Naive B cell (primary cell): Measurements from ENCODE around the gene DNAJC27. TPM values are rescaled to one million over a fixed set of nuclear protein-coding genes. Genes with fewer than 3 reads are reported as not detected.

ENCODE experiments used
- ATAC-seq, 2 donors: fragments of 150-1000 bp; cut with Tn5 transposase; 2 replicates each; pipeline ENCODE4 v1.10.0; 2021; ENCODE audit warnings: low read depth in 2 of 2, mild to moderate bottlenecking in 2 of 2, moderate library complexity in 2 of 2
- DNase-seq: peaks from one replicate; pipeline ENCODE4 v3.0.0; 2022
- H3K27ac Mint-ChIP-seq, 6 donors: one replicate each; pipeline ENCODE4 v1.8.0; 2020 to 2022; ENCODE audit warnings: mild to moderate bottlenecking in 6 of 6, mixed read lengths in 6 of 6, moderate library complexity in 5 of 6, inconsistent platforms in 2 of 6
- H3K27me3 Mint-ChIP-seq, 3 donors: one replicate each; pipeline ENCODE4 v1.8.0; 2021 to 2022; ENCODE audit warnings: mixed read lengths in 3 of 3, mild to moderate bottlenecking in 1 of 3
- H3K36me3 Mint-ChIP-seq, 2 donors: one replicate each; pipeline ENCODE4 v1.8.0; 2020 to 2022; ENCODE audit warnings: mixed read lengths in 2 of 2, inconsistent platforms in 1 of 2, mild to moderate bottlenecking in 1 of 2
- H3K4me1 Mint-ChIP-seq, 3 donors: one replicate each; pipeline ENCODE4 v1.8.0; 2020 to 2022; ENCODE audit warnings: mixed read lengths in 3 of 3, inconsistent platforms in 1 of 3, mild to moderate bottlenecking in 1 of 3, moderate library complexity in 1 of 3
- H3K4me3 Mint-ChIP-seq, 8 donors: one replicate each; pipeline ENCODE4 v1.8.0; 2020 to 2022; ENCODE audit warnings: mild to moderate bottlenecking in 8 of 8, mixed read lengths in 8 of 8, moderate library complexity in 8 of 8, inconsistent platforms in 2 of 8
- H3K9me3 Mint-ChIP-seq, 7 donors: one replicate each; pipeline ENCODE4 v1.8.0; 2020 to 2022; ENCODE audit warnings: mixed read lengths in 7 of 7, mild to moderate bottlenecking in 5 of 7, inconsistent platforms in 2 of 7, moderate library complexity in 1 of 7
- polyA plus RNA-seq, 6 donors: library from polyadenylated mRNA; unstranded; fragments of 300-500 nt; fragmentation: Illumina TruSeq; gene quantifications; one replicate each; pipeline ENCODE4 v1.2.3, GENCODE V29; 2021; ENCODE audit warnings: low read depth in 6 of 6

The DNAJC27 gene
- polyA plus RNA-seq, 6 donors from 2014 or later = 5.0 to 8.0 (median 5.3) TPM; not detected in 1

DNA sequence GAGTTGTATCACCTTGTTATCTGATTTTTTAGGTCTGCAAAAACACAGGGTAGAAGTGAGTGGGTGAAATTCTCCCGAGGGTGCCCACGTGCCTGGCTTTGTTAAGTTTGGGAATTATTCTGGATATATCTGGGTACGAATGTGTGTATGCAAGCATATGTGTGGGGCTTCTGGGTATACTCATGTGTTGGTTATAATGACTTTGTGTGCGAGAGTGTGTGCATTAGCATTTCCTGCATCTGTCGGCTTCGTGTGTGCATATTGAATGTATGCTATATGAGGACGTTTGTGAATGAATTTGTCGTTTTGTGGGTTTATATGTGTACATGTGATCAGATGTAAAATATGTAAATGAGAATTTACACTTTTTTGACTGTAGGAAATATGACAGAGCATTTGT lies 13.8 kb upstream of the DNAJC27 start:
- ATAC-seq (no peak), DNase-seq (no peak)
- no peaks in the 10 kb centered on the region for H3K4me1 Mint-ChIP-seq
- no peak overlapping the region for H3K27ac Mint-ChIP-seq
- H3K9me3 Mint-ChIP-seq = peaks cover 0 to 4% (median 0%) of the 10 kb centered on the region in 7 donors
- H3K4me3 Mint-ChIP-seq = no peak overlapping the region
- H3K36me3 Mint-ChIP-seq = no peaks in the 10 kb centered on the region
- H3K27me3 Mint-ChIP-seq = peaks cover 0 to 8% (median 0%) of the 10 kb centered on the region in 3 donors

GRCh38 chr2:24984912-24985311 lies 13.2 kb upstream of the DNAJC27 start:
- Mint-ChIP-seq H3K9me3 (no peaks in the 10 kb centered on the region), H3K4me3 (no peak overlapping the region), H3K27me3 (peaks cover 0 to 8% (median 0%) of the 10 kb centered on the region in 3 donors), H3K36me3 (no peaks in the 10 kb centered on the region), H3K4me1 (no peaks in the 10 kb centered on the region), H3K27ac (no peak overlapping the region)
- ATAC-seq (no peak), DNase-seq (no peak)

- ATAC-seq (no peak), DNase-seq (no peak)
- H3K4me3 Mint-ChIP-seq = no peak overlapping the region
- no peaks in the 10 kb centered on the region for H3K9me3 Mint-ChIP-seq
- peak overlapping the region in 2 of 6 donors; percentile 22 to 44 for H3K27ac Mint-ChIP-seq
- H3K4me1 Mint-ChIP-seq = no peaks in the 10 kb centered on the region
- peaks cover 0 to 8% (median 0%) of the 10 kb centered on the region in 3 donors for H3K27me3 Mint-ChIP-seq
- H3K36me3 Mint-ChIP-seq = no peaks in the 10 kb centered on the region
Observed at GRCh38 chr2:24981411-24982136, 9.8 kb upstream of the DNAJC27 start.

- Mint-ChIP-seq H3K4me3 (no peak overlapping the region), H3K27ac (no peak overlapping the region), H3K4me1 (peaks cover 0 to 5% (median 0%) of the 10 kb centered on the region in 3 donors), H3K27me3 (no peaks in the 10 kb centered on the region), H3K9me3 (no peaks in the 10 kb centered on the region), H3K36me3 (no peaks in the 10 kb centered on the region)
- ATAC-seq = no peak
- DNase-seq = no peak
Observed at GRCh38 chr2:24978661-24979060, 6.9 kb upstream of the DNAJC27 start.

DNA sequence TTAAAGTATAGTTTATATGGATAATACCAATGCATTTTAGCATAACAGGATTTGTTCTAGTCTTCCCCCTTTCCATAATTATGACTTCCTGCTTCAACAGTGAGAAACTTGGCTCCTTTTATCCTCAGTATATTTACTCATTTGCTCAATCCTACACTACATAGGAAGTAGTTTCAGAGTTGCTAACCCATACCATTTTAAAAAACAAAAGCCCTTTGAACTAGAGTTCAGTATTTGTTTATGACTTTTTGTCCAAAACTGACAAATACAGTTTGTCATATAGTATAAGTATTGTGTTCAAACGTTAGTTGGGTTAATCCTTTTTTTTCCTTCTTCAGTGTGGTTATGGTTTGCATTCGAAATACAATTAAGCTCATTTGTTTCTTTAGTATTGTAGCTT lies 5.9 kb upstream of the DNAJC27 start:
- Mint-ChIP-seq H3K27me3 (no peaks in the 10 kb centered on the region), H3K36me3 (no peaks in the 10 kb centered on the region), H3K4me1 (peaks cover under 1 to 12% (median 2%) of the 10 kb centered on the region in 3 donors), H3K9me3 (no peaks in the 10 kb centered on the region), H3K4me3 (no peak overlapping the region), H3K27ac (no peak overlapping the region)
- DNase-seq (no peak), ATAC-seq (no peak)

GRCh38 chr2:24973812-24974211 lies 2.1 kb upstream of the DNAJC27 start:
- H3K4me1 Mint-ChIP-seq = peaks cover 16 to 27% (median 17%) of the 10 kb centered on the region in 3 donors
- no peak for ATAC-seq
- no peaks in the 10 kb centered on the region for H3K27me3 Mint-ChIP-seq
- peak overlapping the region in 1 of 6 donors; percentile 60 for H3K27ac Mint-ChIP-seq
- peak overlapping the region in 1 of 8 donors; percentile 36 for H3K4me3 Mint-ChIP-seq
- no peak for DNase-seq
- no peaks in the 10 kb centered on the region for H3K9me3 Mint-ChIP-seq
- H3K36me3 Mint-ChIP-seq = no peaks in the 10 kb centered on the region

DNA sequence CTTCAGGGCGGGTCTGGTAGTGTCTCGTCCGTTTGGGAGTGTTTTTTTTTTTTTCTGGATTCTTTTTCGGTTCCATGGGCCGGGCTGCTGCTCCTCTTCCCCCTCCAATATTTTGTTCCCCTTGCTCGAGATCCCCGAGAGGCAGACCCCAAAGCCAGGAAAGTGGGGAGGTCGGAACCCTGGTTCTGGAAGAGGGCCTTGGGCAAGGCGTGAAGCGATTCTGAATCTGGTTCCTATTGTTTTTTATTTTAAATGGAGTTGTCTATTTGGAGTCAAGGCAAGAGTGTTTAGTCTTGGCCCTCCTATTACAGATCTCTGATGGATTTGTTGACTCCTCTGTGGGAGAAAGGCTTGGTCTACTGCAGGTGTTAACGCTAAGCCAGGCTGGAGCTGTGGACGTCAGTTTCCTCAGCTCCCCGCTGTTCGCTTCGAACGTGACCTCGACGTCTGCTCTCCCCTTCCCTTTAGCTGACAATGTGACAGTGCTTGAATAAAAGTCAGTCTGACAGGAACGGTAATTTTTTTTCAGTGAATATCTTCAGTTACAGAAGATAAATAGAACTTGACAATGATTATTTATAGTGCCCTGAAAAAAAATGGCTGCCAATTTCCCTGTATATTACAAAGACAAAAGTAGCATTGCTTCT lies 683 bp upstream of the DNAJC27 start:
- Mint-ChIP-seq H3K4me1 (peaks cover 16 to 27% (median 17%) of the 10 kb centered on the region in 3 donors), H3K36me3 (no peaks in the 10 kb centered on the region), H3K4me3 (peak overlapping the region; percentile 89 to 100 (median 98)), H3K27ac (peak overlapping the region; percentile 99 to 100 (median 100)), H3K9me3 (no peaks in the 10 kb centered on the region), H3K27me3 (no peaks in the 10 kb centered on the region)
- DNase-seq = peak; percentile 63
- ATAC-seq = peak; percentile 5 to 7

- no peak for ATAC-seq
- Mint-ChIP-seq H3K4me1 (peaks cover 16 to 27% (median 17%) of the 10 kb centered on the region in 3 donors), H3K9me3 (no peaks in the 10 kb centered on the region), H3K4me3 (peak overlapping the region; percentile 89 to 100 (median 98)), H3K27ac (peak overlapping the region; percentile 99 to 100 (median 100)), H3K27me3 (no peaks in the 10 kb centered on the region), H3K36me3 (peaks cover 0 to 1% of the 10 kb centered on the region in 2 donors)
- no peak for DNase-seq
Observed at GRCh38 chr2:24971286-24971535, 544 bp downstream of the DNAJC27 start.

DNA sequence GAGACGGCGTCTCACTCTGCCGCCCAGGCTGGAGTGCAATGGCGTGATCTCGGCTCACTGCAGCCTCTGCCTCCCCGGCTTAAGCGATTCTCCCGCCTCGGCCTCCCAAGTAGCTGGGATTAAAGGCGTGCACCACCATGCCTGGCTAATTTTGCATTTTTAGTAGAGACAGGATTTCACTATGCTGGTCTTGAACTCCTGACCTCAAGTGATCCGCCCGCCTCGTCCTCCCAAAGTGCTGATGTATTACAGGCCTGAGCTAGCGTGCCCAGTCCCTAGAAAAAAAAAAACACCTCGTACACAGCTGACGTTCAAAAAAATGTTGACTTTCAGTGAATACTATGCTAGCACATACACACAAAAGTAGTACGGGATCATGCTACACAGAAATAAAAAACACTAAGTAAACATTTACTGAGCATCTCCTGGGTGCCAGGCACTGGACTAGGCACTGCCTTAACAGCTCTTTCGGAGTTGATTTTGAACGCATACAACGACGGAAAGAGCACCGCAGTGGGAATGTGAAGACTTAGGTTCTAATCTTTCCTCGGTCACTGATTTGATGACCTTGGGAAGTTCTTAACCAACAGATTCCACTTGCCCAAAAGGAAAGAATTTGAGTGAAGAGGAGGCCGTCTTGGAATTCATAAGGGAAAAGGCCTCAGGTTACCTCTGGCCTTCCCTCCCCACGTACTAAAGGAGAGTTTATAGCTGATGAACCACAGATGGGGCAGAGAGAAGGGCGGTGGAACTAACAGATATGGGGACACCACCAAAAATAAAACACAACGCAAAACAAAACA lies 1.1 kb downstream of the DNAJC27 start:
- Mint-ChIP-seq H3K27me3 (no peaks in the 10 kb centered on the region), H3K27ac (peak overlapping the region; percentile 99 to 100 (median 100)), H3K4me1 (peaks cover 16 to 25% (median 17%) of the 10 kb centered on the region in 3 donors), H3K36me3 (peaks cover 0 to 7% of the 10 kb centered on the region in 2 donors), H3K4me3 (peak overlapping the region; percentile 89 to 100 (median 98)), H3K9me3 (no peaks in the 10 kb centered on the region)
- ATAC-seq (no peak), DNase-seq (no peak)

DNA sequence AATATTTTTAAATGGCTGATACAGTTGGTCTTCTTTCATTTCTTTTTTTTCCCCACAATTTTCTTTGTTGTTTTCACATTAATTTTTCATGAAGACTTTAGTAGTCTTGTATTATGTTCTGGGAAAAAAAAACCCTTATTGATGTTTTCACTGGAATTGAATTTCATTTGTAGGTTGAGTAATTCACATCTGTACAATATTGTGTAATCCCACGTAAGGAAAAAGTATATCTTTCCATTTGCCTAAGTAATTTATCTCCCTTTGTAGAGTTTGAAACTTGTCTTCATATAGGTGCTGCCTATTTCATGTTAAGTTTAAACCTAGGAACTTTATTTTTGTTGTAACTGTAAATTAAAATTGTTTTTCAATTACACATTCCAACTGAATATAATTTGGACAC lies 2.0 kb downstream of the DNAJC27 start:
- DNase-seq (no peak), ATAC-seq (no peak)
- Mint-ChIP-seq H3K36me3 (peaks cover 0 to 9% of the 10 kb centered on the region in 2 donors), H3K4me1 (peaks cover 16 to 22% (median 17%) of the 10 kb centered on the region in 3 donors), H3K27me3 (no peaks in the 10 kb centered on the region), H3K4me3 (peak overlapping the region in 2 of 8 donors; percentile 30 to 61), H3K9me3 (no peaks in the 10 kb centered on the region), H3K27ac (peak overlapping the region in 2 of 6 donors; percentile 67 to 76)

DNA sequence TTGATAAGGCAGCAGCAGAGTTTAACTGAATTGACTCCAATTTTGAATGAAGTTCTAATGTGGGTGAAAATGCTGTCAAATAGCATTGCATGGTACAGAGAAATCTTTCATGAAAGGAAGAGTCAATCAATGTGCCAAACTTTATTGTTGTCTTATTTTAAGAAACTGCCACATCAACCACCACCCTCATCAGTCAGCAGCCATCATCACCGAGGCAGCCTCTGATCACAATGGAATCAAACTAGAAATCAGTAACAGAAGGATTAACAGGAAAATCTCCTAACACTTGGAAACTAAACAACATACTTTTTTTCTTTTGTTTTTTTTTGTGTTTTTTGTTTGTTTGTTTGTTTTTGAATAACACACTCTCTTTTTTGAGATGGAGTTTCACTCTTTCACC lies 9.9 kb downstream of the DNAJC27 start:
- peak overlapping the region in 1 of 6 donors; percentile 19 for H3K27ac Mint-ChIP-seq
- H3K36me3 Mint-ChIP-seq = peaks cover 62 to 64% of the 10 kb centered on the region in 2 donors
- no peaks in the 10 kb centered on the region for H3K27me3 Mint-ChIP-seq
- no peak for ATAC-seq
- DNase-seq = no peak
- H3K4me3 Mint-ChIP-seq = no peak overlapping the region
- peaks cover 0 to 2% (median 0%) of the 10 kb centered on the region in 7 donors for H3K9me3 Mint-ChIP-seq
- peaks cover 0 to 15% (median 7%) of the 10 kb centered on the region in 3 donors for H3K4me1 Mint-ChIP-seq

DNA sequence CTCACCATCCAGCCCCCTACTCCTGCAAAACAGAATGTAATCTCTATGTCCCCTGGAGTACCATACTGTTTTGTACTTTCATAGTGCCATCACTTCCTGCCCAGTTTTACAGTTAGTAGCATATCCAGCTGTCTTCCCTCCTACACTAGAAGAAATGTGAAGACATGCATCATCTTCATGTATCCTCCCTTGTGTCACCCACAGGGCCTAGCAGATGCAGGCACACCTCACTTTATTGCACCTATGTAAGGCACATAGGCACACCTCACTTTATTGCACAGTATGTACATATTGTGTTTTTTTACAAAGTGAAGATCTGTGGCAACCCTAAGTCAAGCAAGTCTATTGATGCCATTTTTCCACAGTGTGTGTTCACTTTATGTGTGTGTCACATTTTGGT lies 12.0 kb downstream of the DNAJC27 start:
- H3K9me3 Mint-ChIP-seq = peaks cover 5 to 22% (median 14%) of the 10 kb centered on the region in 7 donors
- H3K27me3 Mint-ChIP-seq = no peaks in the 10 kb centered on the region
- DNase-seq = no peak
- no peak overlapping the region for H3K4me3 Mint-ChIP-seq
- no peak for ATAC-seq
- peak overlapping the region in 1 of 6 donors; percentile 41 for H3K27ac Mint-ChIP-seq
- H3K36me3 Mint-ChIP-seq = peaks cover 74 to 85% of the 10 kb centered on the region in 2 donors
- H3K4me1 Mint-ChIP-seq = peaks cover 0 to 15% (median 7%) of the 10 kb centered on the region in 3 donors

DNA sequence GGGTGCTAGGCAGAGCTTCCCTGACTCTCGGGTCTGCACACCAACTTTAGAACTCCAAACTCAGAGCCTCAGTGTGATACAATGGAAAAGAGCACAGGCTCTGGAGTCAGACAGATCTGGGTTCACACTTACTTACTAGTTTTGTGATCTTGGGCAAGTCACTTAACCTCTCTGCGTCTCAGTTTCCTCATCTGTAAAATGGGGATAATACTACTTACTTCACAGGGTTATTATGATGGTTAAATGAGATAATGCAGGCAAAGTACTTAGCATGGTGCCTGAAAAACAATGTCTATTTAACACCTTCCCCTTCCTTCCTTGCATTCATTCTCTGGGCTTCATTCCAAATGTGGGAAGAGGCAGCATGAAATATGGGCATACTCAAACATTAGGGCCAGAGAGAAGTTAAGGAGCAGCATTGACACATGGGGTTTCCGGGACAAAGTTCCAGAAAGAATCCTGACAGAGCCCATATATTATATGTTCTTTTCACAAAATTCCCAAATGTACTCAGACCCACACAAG lies 13.3 kb downstream of the DNAJC27 start:
- DNase-seq = no peak
- Mint-ChIP-seq H3K27me3 (no peaks in the 10 kb centered on the region), H3K4me3 (no peak overlapping the region), H3K27ac (no peak overlapping the region), H3K4me1 (peaks cover 0 to 15% (median 7%) of the 10 kb centered on the region in 3 donors), H3K36me3 (peaks cover 78 to 87% of the 10 kb centered on the region in 2 donors), H3K9me3 (peaks cover 5 to 27% (median 17%) of the 10 kb centered on the region in 7 donors)
- no peak for ATAC-seq
